Smooth muscle cell (in vitro differentiated cells): ENCODE results near the gene HMG20A. TPM values are rescaled to one million over a fixed set of nuclear protein-coding genes. Genes with fewer than 3 reads are reported as not detected.

ENCODE experiments used
- DNase-seq: peaks from one replicate; lab custom pipeline; 2025; ENCODE audit not compliant: unreplicated experiment; lab: John Stamatoyannopoulos, UW
- H2AFZ ChIP-seq: fragments of 200-600 bp; sonication (generic); 2 replicates; pipeline ENCODE4 v1.6.0; 2016; ENCODE audit warnings: antibody characterized with exemption, low read depth, mild to moderate bottlenecking
- H3F3A ChIP-seq: fragments of 200-600 bp; sonication (generic); 2 replicates; pipeline ENCODE4 v1.6.0; 2017; ENCODE audit warnings: antibody characterized with exemption, low read depth
- H3K27ac ChIP-seq: fragments of 200-600 bp; sonication (generic); 2 replicates; pipeline ENCODE4 v1.5.1; 2016; ENCODE audit warnings: low read depth, mild to moderate bottlenecking
- H3K27me3 ChIP-seq: fragments of 200-600 bp; sonication (generic); 2 replicates; pipeline ENCODE4 v1.6.1; 2016; ENCODE audit warnings: low read depth, mild to moderate bottlenecking
- H3K36me3 ChIP-seq: fragments of 200-600 bp; sonication (generic); 2 replicates; pipeline ENCODE4 v1.5.1; 2016; ENCODE audit warnings: low read depth
- H3K4me1 ChIP-seq: fragments of 200-600 bp; sonication (generic); 2 replicates; pipeline ENCODE4 v1.5.1; 2016; ENCODE audit warnings: low read depth
- H3K4me2 ChIP-seq: fragments of 200-600 bp; sonication (generic); 2 replicates; pipeline ENCODE4 v1.6.0; 2016; ENCODE audit warnings: mild to moderate bottlenecking
- H3K4me3 ChIP-seq: fragments of 200-600 bp; sonication (generic); 2 replicates; pipeline ENCODE4 v1.5.1; 2016; ENCODE audit warnings: mild to moderate bottlenecking
- H3K79me2 ChIP-seq: fragments of 200-600 bp; sonication (generic); 2 replicates; pipeline ENCODE4 v1.6.0; 2016; ENCODE audit warnings: low read depth, mild to moderate bottlenecking
- H3K9ac ChIP-seq: fragments of 200-600 bp; sonication (generic); 2 replicates; pipeline ENCODE4 v1.6.0; 2016; ENCODE audit warnings: low read depth
- H3K9me3 ChIP-seq: fragments of 200-600 bp; sonication (generic); replicated peaks from 2 replicates; pipeline ENCODE4 v1.5.1; 2016; ENCODE audit warnings: low read depth
- H4K20me1 ChIP-seq: fragments of 200-600 bp; sonication (generic); 2 replicates; pipeline ENCODE4 v1.6.0; 2016; ENCODE audit warnings: low read depth
- WGBS: methylation state at CpG from one replicate; pipeline ENCODE4 v1.1.7; 2016; ENCODE audit warnings: low lambda C conversion rate; 5-methylcytosine and 5-hydroxymethylcytosine counted together
- polyA plus RNA-seq: library from polyadenylated mRNA; unstranded; fragments of >200 nt; fragmentation: Nextera tagmentation; extraction: Ambion mirVana; gene quantifications from 2 replicates; pipeline ENCODE4 v1.2.1, GENCODE V29; 2016
- total RNA-seq: library from RNA; depleted of rRNA; stranded (reverse); fragments of >200 nt; gene quantifications from 2 replicates; pipeline ENCODE4 v1.2.3, GENCODE V29; 2014
- TF ChIP-seq, protein P1 (sequence below): fragments of 200-600 bp; sonication (generic); IDR thresholded peaks from 2 replicates; pipeline ENCODE4 v1.5.1; 2017; ENCODE audit warnings: borderline replicate concordance, mild to moderate bottlenecking, antibody characterized with exemption; ENCODE audit not compliant: insufficient read depth, poor library complexity, severe bottlenecking

Gene HMG20A
- total and polyA plus RNA-seq, 2 experiments from 2014 or later = 20.5 to 40.3 TPM

DNA sequence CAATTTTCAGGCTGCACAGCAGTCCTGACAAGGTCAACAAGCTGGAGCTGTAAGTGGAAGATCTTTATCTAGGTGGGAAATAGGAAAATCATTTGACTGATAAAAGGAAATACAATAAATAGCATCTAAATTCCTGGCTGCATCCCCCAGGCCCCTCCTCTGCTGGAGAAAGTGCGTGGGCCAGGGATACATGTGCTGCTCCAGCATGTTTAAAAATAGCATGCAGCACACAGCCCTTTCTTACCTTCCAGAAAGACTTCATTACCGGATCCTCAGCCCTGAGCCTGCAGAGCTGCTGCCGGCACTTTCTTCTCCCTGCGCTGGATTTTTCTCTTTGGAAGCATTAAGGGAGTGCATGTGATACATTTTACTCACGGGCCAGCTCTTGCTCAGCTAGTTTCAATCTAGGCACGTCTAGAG, 77.3 kb downstream of the HMG20A start:
- Histone ChIP-seq H4K20me1 (no peaks in the 10 kb centered on the region), H3K27ac (no peak overlapping the region), H3K4me3 (no peak overlapping the region), H3K9me3 (no peaks in the 10 kb centered on the region), H3K36me3 (no peaks in the 10 kb centered on the region), H3K4me2 (peak overlapping the region; percentile 78), H3K4me1 (peaks cover 39% of the 10 kb centered on the region), H3K9ac (no peak overlapping the region), H2AFZ (no peak overlapping the region), H3K79me2 (no peaks in the 10 kb centered on the region), H3K27me3 (no peaks in the 10 kb centered on the region), H3F3A (peaks cover 8% of the 10 kb centered on the region)
- TF ChIP-seq, protein P1, sequence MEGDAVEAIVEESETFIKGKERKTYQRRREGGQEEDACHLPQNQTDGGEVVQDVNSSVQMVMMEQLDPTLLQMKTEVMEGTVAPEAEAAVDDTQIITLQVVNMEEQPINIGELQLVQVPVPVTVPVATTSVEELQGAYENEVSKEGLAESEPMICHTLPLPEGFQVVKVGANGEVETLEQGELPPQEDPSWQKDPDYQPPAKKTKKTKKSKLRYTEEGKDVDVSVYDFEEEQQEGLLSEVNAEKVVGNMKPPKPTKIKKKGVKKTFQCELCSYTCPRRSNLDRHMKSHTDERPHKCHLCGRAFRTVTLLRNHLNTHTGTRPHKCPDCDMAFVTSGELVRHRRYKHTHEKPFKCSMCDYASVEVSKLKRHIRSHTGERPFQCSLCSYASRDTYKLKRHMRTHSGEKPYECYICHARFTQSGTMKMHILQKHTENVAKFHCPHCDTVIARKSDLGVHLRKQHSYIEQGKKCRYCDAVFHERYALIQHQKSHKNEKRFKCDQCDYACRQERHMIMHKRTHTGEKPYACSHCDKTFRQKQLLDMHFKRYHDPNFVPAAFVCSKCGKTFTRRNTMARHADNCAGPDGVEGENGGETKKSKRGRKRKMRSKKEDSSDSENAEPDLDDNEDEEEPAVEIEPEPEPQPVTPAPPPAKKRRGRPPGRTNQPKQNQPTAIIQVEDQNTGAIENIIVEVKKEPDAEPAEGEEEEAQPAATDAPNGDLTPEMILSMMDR = no peak
- WGBS = 18% methylated on average over 6 of the region's 6 CpGs
- no peak for DNase-seq

DNA sequence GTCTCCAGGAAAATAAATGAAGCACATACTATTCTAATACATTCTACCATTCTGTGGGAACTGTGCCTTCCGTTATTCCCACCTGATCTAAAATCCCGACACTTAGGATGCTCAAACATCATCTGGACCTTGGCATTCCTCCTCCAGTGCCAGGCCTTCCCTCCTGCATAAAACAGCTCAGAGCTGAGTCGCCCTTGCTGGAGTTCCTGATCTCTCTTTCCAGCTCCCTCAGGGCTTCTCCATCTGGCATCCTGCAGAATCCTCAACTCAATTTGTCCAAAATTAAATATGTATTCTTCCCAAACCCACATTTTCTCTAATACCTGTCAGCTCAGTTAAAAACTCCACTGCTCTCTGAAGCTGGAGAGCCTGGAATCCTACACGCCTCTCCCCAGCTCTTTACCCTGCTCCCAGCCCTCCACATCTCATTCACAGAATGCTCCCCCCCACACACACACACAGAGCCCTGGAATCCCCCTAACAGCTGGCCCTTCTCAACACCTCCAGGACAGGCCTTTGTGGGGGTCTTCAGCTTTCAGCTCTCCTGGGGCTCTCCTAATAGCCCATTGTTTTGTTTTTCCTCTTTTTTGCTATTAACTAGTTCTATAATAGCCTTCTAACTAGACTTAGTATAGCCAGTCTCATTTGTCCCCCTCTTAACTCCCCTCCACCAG, 78.5 kb downstream of the HMG20A start:
- Histone ChIP-seq H4K20me1 (no peaks in the 10 kb centered on the region), H3K27ac (no peak overlapping the region), H3K4me2 (no peak overlapping the region), H3K27me3 (no peaks in the 10 kb centered on the region), H3K79me2 (no peaks in the 10 kb centered on the region), H3K9me3 (no peaks in the 10 kb centered on the region), H3K36me3 (no peaks in the 10 kb centered on the region), H3K4me1 (peaks cover 50% of the 10 kb centered on the region), H3K9ac (no peak overlapping the region), H3K4me3 (no peak overlapping the region), H3F3A (peaks cover 6% of the 10 kb centered on the region), H2AFZ (no peak overlapping the region)
- 93% methylated on average over 4 of the region's 4 CpGs for WGBS
- DNase-seq = no peak
- TF ChIP-seq, protein P1 = no peak

GRCh38 chr15:77500989-77501388, 80.3 kb downstream of the HMG20A start:
- no peak overlapping the region for H3K9ac ChIP-seq
- H3K4me3 ChIP-seq = no peak overlapping the region
- no peak for DNase-seq
- no peak overlapping the region for H3K4me2 ChIP-seq
- H3F3A ChIP-seq = peaks cover 6% of the 10 kb centered on the region
- no peak overlapping the region for H3K27ac ChIP-seq
- no peaks in the 10 kb centered on the region for H4K20me1 ChIP-seq
- TF ChIP-seq, protein P1 = no peak
- H3K9me3 ChIP-seq = no peaks in the 10 kb centered on the region
- H3K36me3 ChIP-seq = no peaks in the 10 kb centered on the region
- H3K79me2 ChIP-seq = no peaks in the 10 kb centered on the region
- 95% methylated on average over 2 of the region's 2 CpGs for WGBS
- H2AFZ ChIP-seq = no peak overlapping the region
- peaks cover 53% of the 10 kb centered on the region for H3K4me1 ChIP-seq
- no peaks in the 10 kb centered on the region for H3K27me3 ChIP-seq
